Neuronal stem cell (in vitro differentiated cells): ENCODE data around the gene TCF7. TPM values are rescaled to one million over a fixed set of nuclear protein-coding genes. Genes with fewer than 3 reads are reported as not detected.

Experiments used
- DNase-seq: peaks from one replicate; pipeline ENCODE4 v3.0.0-alpha.2; 2013; ENCODE audit warnings: low spot score
- H2AFZ ChIP-seq: one replicate; pipeline ENCODE4 v1.6.1; 2013; ENCODE audit warnings: mild to moderate bottlenecking, low read length, inconsistent platforms
- H2AK5ac ChIP-seq: 2 replicates; pipeline ENCODE4 v1.6.1; 2013; ENCODE audit warnings: low read depth, mild to moderate bottlenecking, inconsistent platforms, low read length, moderate library complexity, mixed read lengths
- H2BK120ac ChIP-seq: 2 replicates; pipeline ENCODE4 v1.6.1; 2013; ENCODE audit warnings: low read depth, mild to moderate bottlenecking, inconsistent platforms, low read length, moderate library complexity, mixed read lengths
- H2BK12ac ChIP-seq: one replicate; pipeline ENCODE4 v1.6.1; 2013; ENCODE audit warnings: low read length, inconsistent platforms
- H2BK15ac ChIP-seq: 2 replicates; pipeline ENCODE4 v1.6.1; 2013; ENCODE audit warnings: mild to moderate bottlenecking, low read length, inconsistent platforms, mixed read lengths
- H2BK5ac ChIP-seq: one replicate; pipeline ENCODE4 v1.6.1; 2013; ENCODE audit warnings: inconsistent platforms, mild to moderate bottlenecking, low read length, moderate library complexity
- H3K14ac ChIP-seq: one replicate; pipeline ENCODE4 v1.6.1; 2013; ENCODE audit warnings: low read length, inconsistent platforms
- H3K18ac ChIP-seq: 2 replicates; pipeline ENCODE4 v1.6.1; 2013; ENCODE audit warnings: low read length, inconsistent platforms
- H3K23ac ChIP-seq: 2 replicates; pipeline ENCODE4 v1.6.1; 2013; ENCODE audit warnings: low read depth, mild to moderate bottlenecking, mixed read lengths, low read length, inconsistent platforms; ENCODE audit not compliant: poor library complexity
- H3K27ac ChIP-seq: replicated peaks from 3 replicates; pipeline ENCODE4 v1.5.1; 2013; ENCODE audit warnings: low read length, inconsistent platforms
- H3K27me3 ChIP-seq, 3 experiments: 2 replicates each; pipeline ENCODE4 v1.6.1; 2013; ENCODE audit warnings: low read length in 3 of 3, mild to moderate bottlenecking in 2 of 3, inconsistent platforms in 1 of 3, low read depth in 1 of 3, mixed read lengths in 1 of 3, moderate library complexity in 1 of 3; ENCODE audit not compliant: control insufficient read depth in 3 of 3, insufficient read depth in 3 of 3
- H3K36me3 ChIP-seq, 2 donors: replicated peaks in 1 of 2; 2 replicates each; pipeline ENCODE4 v1.6.1; 2013; ENCODE audit warnings: low read length in 2 of 2; ENCODE audit not compliant: control insufficient read depth in 2 of 2, insufficient read depth in 2 of 2
- H3K4ac ChIP-seq: 2 replicates; pipeline ENCODE4 v1.6.1; 2013; ENCODE audit warnings: inconsistent platforms, mild to moderate bottlenecking, low read length, moderate library complexity
- H3K4me1 ChIP-seq, 2 donors: 1 replicate in 1 of 2; 2 replicates in 1 of 2; pipeline ENCODE4 v1.6.1; 2013; ENCODE audit warnings: low read length in 2 of 2, low read depth in 1 of 2; ENCODE audit not compliant: control insufficient read depth in 2 of 2, insufficient read depth in 1 of 2
- H3K4me2 ChIP-seq: one replicate; pipeline ENCODE4 v1.6.1; 2013; ENCODE audit warnings: mild to moderate bottlenecking, low read length, inconsistent platforms; ENCODE audit not compliant: insufficient read depth, poor library complexity, severe bottlenecking
- H3K4me3 ChIP-seq, 2 donors: 2 replicates each; pipeline ENCODE4 v1.5.1; 2013; ENCODE audit warnings: low read length in 2 of 2, mild to moderate bottlenecking in 2 of 2, inconsistent platforms in 1 of 2, moderate library complexity in 1 of 2
- H3K79me1 ChIP-seq: one replicate; pipeline ENCODE4 v1.6.1; 2013; ENCODE audit warnings: low read depth, mild to moderate bottlenecking, inconsistent platforms, low read length, moderate library complexity
- H3K9ac ChIP-seq: one replicate; pipeline ENCODE4 v1.6.1; 2013; ENCODE audit warnings: mild to moderate bottlenecking, low read depth, low read length, inconsistent platforms; ENCODE audit not compliant: poor library complexity
- H3K9me3 ChIP-seq, 2 donors: replicated peaks in 1 of 2; 2 replicates each; pipeline versions ENCODE3 to v1.6.1; 2013; ENCODE audit warnings: low read length in 2 of 2, mild to moderate bottlenecking in 2 of 2, inconsistent platforms in 1 of 2, low read depth in 1 of 2, mixed read lengths in 1 of 2, moderate library complexity in 1 of 2; ENCODE audit not compliant: control insufficient read depth in 2 of 2, insufficient read depth in 1 of 2
- H4K8ac ChIP-seq: one replicate; pipeline ENCODE4 v1.6.1; 2013; ENCODE audit warnings: low read depth, mild to moderate bottlenecking, inconsistent platforms, low read length, moderate library complexity
- H4K91ac ChIP-seq: one replicate; pipeline ENCODE4 v1.6.1; 2013; ENCODE audit warnings: low read length, low read depth, mild to moderate bottlenecking, inconsistent platforms; ENCODE audit not compliant: poor library complexity
- WGBS, 2 donors: extraction: QIAGEN DNeasy Blood & Tissue Kit; methylation state at CpG; one replicate each; pipeline ENCODE4 v1.1.7; 2013; ENCODE audit warnings: missing lambda C conversion rate in 2 of 2, mixed read lengths in 1 of 2; ENCODE audit not compliant: insufficient read length in 2 of 2, insufficient replicate concordance in 1 of 2; ENCODE audit errors: extremely low coverage in 2 of 2; 5-methylcytosine and 5-hydroxymethylcytosine counted together
- small RNA-seq: library from polyadenylated mRNA; stranded (forward); fragments of <200 nt; extraction: miRNeasy Mini kit (QIAGEN cat#:217004); gene quantifications from one replicate; pipeline ENCODE3, GENCODE V24; 2013; ENCODE audit not compliant: insufficient read depth

Gene TCF7

GRCh38 chr5:134188092-134188491 lies 73.6 kb downstream of the TCF7 start:
- Histone ChIP-seq H3K23ac (no peak overlapping the region), H3K4ac (no peak overlapping the region), H3K4me3 (no peak overlapping the region), H3K27ac (no peak overlapping the region), H3K27me3 (no peaks in the 10 kb centered on the region), H3K9me3 (no peaks in the 10 kb centered on the region), H3K4me1 (no peaks in the 10 kb centered on the region), H2BK15ac (no peak overlapping the region), H2AK5ac (no peak overlapping the region), H3K14ac (no peak overlapping the region), H3K36me3 (no peaks in the 10 kb centered on the region), H3K4me2 (no peak overlapping the region), H2BK120ac (no peak overlapping the region), H2BK12ac (no peak overlapping the region), H2AFZ (no peak overlapping the region), H3K79me1 (no peaks in the 10 kb centered on the region), H3K18ac (no peak overlapping the region), H3K9ac (no peak overlapping the region), H2BK5ac (no peak overlapping the region), H4K91ac (no peak overlapping the region), H4K8ac (no peak overlapping the region)
- no CpG with 5 or more reads among the region's 1 CpG for WGBS, 2 donors
- DNase-seq = no peak

DNA sequence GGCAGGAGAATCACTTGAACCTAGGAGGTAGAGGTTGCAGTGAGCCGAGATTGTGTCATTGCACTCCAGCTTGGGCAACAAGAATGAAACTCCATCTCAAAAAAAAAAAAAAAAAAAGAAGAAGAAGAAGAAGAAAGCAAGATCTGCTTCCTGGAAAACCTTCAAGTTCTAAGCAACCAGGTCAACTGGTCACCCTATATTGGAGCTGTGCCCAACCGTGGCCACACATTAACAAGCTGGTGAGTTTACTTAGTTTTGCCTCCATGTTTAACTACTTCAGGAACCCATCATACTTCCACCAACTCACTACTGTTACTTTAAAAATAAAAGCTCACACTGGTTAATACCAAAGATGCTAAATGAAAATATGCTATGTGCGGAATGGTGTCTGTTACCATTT lies 74.5 kb downstream of the TCF7 start:
- Histone ChIP-seq H3K4me3 (no peak overlapping the region), H3K4ac (no peak overlapping the region), H3K9me3 (no peaks in the 10 kb centered on the region), H2BK5ac (no peak overlapping the region), H3K27ac (no peak overlapping the region), H3K27me3 (no peaks in the 10 kb centered on the region), H3K9ac (no peak overlapping the region), H4K91ac (no peak overlapping the region), H2BK120ac (no peak overlapping the region), H3K4me2 (no peak overlapping the region), H3K23ac (no peak overlapping the region), H3K14ac (no peak overlapping the region), H4K8ac (no peak overlapping the region), H2AFZ (no peak overlapping the region), H3K79me1 (no peaks in the 10 kb centered on the region), H3K36me3 (peaks cover 0 to 6% of the 10 kb centered on the region in 2 donors), H3K18ac (no peak overlapping the region), H3K4me1 (no peaks in the 10 kb centered on the region), H2AK5ac (no peak overlapping the region), H2BK12ac (no peak overlapping the region), H2BK15ac (no peak overlapping the region)
- no peak for DNase-seq
- no CpG with 5 or more reads among the region's 3 CpGs for WGBS, 2 donors

DNA sequence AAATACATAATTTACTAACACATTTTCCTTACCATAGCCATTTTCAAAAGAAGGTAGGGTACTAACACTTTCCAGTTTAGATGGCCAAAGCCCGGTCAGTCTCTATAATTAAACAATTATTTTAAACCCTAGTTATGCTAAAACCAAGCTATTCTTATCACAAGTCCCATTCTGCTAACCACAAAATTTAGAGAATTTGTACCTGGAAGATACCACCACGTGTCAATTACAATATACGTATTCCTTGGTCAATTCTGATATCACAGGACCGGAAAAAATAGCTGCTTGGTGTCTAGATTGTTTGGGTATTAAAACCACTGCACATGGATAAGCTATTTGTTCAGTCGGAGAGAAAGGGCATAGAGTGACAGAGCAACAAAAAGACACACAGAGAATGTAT lies 81.2 kb downstream of the TCF7 start:
- no peak overlapping the region for H3K27ac ChIP-seq
- no CpG with 5 or more reads among the region's 5 CpGs for WGBS, 2 donors
- no peak overlapping the region for H2BK15ac ChIP-seq
- no peaks in the 10 kb centered on the region for H3K79me1 ChIP-seq
- H4K91ac ChIP-seq = no peak overlapping the region
- H3K18ac ChIP-seq = no peak overlapping the region
- no peak overlapping the region for H3K4me3 ChIP-seq
- H3K36me3 ChIP-seq = peaks cover 17 to 69% of the 10 kb centered on the region in 2 donors
- H3K4me1 ChIP-seq = no peaks in the 10 kb centered on the region
- no peak overlapping the region for H3K4me2 ChIP-seq
- H3K23ac ChIP-seq = no peak overlapping the region
- no peak overlapping the region for H2BK5ac ChIP-seq
- H3K4ac ChIP-seq = no peak overlapping the region
- no peak overlapping the region for H2AK5ac ChIP-seq
- no peak for DNase-seq
- H3K27me3 ChIP-seq = no peaks in the 10 kb centered on the region
- no peaks in the 10 kb centered on the region for H3K9me3 ChIP-seq
- H3K14ac ChIP-seq = no peak overlapping the region
- H4K8ac ChIP-seq = no peak overlapping the region
- no peak overlapping the region for H3K9ac ChIP-seq
- no peak overlapping the region for H2BK12ac ChIP-seq
- no peak overlapping the region for H2BK120ac ChIP-seq
- H2AFZ ChIP-seq = no peak overlapping the region

Small RNA genes within 50 kb of the gene (small RNA-seq; reads per million reads assigned to genes)
- not detected for gene AC008608.1
